Measurements from ENCODE around the gene DACH1.

Gene DACH1

DNA sequence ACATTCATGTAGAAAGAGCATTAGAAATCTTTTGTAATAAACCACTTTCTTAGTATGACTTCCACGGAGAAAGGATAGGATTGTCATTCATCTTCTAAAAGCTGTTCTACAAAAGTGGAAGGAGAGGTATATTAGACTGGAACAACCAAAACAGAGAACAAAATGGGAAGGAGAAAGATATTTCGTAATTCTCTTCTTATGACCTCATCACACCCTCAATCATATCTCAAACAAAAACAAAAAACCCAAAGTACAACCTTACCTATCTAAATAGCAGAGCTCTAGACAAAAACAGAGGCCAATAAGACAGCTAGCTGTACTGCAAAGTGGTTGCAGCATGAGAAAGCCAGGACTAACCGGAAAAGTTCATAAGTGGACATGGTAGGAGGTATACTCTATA lies 46.3 kb downstream of the DACH1 start:
- in situ Hi-C loops (cut with MboI; ENCODE audit: low sequenced_read_pairs, unreplicated experiment) = no loop called here

DNA sequence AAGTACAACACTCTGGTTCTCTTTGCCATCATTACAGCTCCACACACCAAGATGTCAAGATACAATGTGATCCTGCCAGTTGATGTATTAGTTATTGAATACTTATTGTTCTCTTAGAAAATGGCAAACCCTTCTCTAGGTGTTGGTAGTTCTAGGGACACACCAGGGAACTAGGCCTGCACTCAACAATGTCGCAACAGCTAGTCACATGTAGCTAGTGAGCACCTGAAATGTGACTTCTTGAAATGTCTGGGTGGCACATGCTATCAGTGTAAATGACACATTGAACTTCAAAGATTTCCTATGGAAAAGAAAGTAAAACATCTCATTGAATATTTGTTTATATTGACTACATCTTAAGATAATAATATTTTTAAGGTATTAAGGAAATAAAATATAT lies 49.7 kb downstream of the DACH1 start:
- DNase-seq (ENCODE audit: low spot score) = no peak
- TF ChIP-seq, protein P1, sequence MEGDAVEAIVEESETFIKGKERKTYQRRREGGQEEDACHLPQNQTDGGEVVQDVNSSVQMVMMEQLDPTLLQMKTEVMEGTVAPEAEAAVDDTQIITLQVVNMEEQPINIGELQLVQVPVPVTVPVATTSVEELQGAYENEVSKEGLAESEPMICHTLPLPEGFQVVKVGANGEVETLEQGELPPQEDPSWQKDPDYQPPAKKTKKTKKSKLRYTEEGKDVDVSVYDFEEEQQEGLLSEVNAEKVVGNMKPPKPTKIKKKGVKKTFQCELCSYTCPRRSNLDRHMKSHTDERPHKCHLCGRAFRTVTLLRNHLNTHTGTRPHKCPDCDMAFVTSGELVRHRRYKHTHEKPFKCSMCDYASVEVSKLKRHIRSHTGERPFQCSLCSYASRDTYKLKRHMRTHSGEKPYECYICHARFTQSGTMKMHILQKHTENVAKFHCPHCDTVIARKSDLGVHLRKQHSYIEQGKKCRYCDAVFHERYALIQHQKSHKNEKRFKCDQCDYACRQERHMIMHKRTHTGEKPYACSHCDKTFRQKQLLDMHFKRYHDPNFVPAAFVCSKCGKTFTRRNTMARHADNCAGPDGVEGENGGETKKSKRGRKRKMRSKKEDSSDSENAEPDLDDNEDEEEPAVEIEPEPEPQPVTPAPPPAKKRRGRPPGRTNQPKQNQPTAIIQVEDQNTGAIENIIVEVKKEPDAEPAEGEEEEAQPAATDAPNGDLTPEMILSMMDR (IDR thresholded peaks at IDR 0.05; ENCODE audit: borderline replicate concordance, control extremely low read depth, extremely low read depth, insufficient read depth, missing control alignments) = no peak
- in situ Hi-C loops (cut with MboI; ENCODE audit: low sequenced_read_pairs, unreplicated experiment) = no loop called here

More for the DNA sequence above, 46.3 kb downstream of the DACH1 start:
- TF ChIP-seq, protein P1 (IDR thresholded peaks at IDR 0.05; ENCODE audit: borderline replicate concordance, control extremely low read depth, extremely low read depth, insufficient read depth, missing control alignments) = no peak
- DNase-seq (ENCODE audit: low spot score) = no peak

DNA sequence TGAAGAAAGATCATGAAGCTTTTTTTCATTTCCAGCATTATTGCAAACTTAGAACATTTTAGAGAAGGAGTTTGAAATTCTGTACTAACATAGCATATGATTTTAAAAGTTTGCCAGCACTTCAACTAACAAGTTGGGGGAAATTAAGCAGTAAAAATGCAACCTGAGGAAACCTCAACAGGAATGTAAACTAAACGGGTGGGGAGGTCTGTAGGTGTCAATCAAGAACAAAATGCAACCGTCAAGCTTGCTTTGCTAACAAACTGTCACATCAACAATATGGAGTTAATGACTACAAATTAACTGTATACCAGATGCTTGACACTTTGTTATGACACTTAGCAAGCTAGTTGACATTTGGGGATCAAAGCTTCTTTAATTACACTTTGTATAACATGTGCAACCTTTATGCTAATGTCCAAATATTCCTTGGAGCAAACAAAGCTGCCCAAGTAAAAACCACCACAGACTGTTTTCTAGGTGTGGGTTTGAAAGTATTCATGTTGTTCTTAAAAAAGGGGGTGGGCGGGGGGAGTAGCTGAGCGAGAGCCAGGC lies 52.1 kb downstream of the DACH1 start:
- TF ChIP-seq, protein P1 (IDR thresholded peaks at IDR 0.05; ENCODE audit: borderline replicate concordance, control extremely low read depth, extremely low read depth, insufficient read depth, missing control alignments) = no peak
- in situ Hi-C loops (cut with MboI; ENCODE audit: low sequenced_read_pairs, unreplicated experiment) = no loop called here
- no peak for DNase-seq (ENCODE audit: low spot score)

DNA sequence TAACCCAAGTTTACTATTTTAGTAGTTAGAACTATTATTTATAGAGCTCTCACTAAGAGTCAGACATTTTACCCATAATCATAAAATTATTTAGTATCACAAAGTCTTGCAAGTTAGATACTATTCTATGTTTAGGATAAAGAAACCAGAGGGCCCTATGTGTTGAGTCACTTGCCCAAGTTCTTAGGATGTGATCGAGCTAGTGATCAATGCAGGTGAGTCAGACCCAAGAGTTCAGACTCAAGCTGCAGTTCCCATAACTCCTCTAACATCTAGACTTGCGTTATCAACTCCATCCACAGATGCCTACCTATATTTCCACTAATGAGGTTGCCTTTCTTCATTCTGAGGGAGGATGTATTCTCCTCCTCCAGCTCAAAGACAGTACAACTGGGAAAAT lies 53.8 kb downstream of the DACH1 start:
- in situ Hi-C loops (cut with MboI; ENCODE audit: low sequenced_read_pairs, unreplicated experiment) = no loop called here
- DNase-seq (ENCODE audit: low spot score) = no peak
- TF ChIP-seq, protein P1 (IDR thresholded peaks at IDR 0.05; ENCODE audit: borderline replicate concordance, control extremely low read depth, extremely low read depth, insufficient read depth, missing control alignments) = no peak

DNA sequence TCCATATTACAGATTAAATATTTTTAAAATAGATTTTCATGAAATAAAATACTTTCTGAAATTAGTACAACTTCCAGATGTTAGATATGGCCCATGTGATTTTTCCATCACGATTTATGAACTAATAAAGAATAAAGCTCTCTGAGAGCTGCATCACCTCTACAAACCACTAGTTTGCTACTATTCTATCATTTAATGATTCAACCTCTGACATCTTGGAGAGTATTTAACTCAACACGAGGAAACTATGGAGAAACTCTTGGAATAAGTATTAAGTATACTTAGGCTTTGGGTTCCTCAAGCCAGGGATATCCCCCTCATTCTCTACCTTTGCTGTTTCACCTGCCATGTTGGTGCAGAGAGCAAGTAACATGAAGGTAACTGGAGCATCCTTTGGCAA lies 55.7 kb downstream of the DACH1 start:
- no peak for DNase-seq (ENCODE audit: low spot score)
- TF ChIP-seq, protein P1 (IDR thresholded peaks at IDR 0.05; ENCODE audit: borderline replicate concordance, control extremely low read depth, extremely low read depth, insufficient read depth, missing control alignments) = no peak
- in situ Hi-C loops (cut with MboI; ENCODE audit: low sequenced_read_pairs, unreplicated experiment) = no loop called here

DNA sequence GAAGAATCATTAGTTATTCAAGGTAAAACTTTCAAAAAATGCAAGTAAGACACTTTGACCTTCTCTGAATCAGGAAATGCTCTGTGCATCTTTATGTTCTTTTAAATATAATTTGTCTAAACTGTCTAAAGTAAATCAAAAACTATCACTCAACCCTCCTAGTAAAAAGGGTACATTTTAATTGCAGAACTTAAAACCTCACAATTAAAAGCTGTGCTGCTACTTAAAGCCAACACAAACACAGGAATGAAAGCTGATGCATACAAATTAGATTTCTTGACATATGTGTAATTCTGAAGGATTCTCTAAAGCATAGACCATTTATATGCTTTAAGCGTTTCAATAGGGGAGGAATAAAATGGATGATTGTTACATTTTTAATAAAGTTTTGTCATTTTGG lies 58.3 kb downstream of the DACH1 start:
- in situ Hi-C loops (cut with MboI; ENCODE audit: low sequenced_read_pairs, unreplicated experiment) = no loop called here
- DNase-seq (ENCODE audit: low spot score) = no peak
- TF ChIP-seq, protein P1 (IDR thresholded peaks at IDR 0.05; ENCODE audit: borderline replicate concordance, control extremely low read depth, extremely low read depth, insufficient read depth, missing control alignments) = no peak
